ENCODE data around the gene CYP26A1. TPM values are rescaled to one million over a fixed set of nuclear protein-coding genes. Genes with fewer than 3 reads are reported as not detected.

The CYP26A1 gene
- total RNA-seq, 1 donor from 2014 or later = 0.13 TPM

DNA sequence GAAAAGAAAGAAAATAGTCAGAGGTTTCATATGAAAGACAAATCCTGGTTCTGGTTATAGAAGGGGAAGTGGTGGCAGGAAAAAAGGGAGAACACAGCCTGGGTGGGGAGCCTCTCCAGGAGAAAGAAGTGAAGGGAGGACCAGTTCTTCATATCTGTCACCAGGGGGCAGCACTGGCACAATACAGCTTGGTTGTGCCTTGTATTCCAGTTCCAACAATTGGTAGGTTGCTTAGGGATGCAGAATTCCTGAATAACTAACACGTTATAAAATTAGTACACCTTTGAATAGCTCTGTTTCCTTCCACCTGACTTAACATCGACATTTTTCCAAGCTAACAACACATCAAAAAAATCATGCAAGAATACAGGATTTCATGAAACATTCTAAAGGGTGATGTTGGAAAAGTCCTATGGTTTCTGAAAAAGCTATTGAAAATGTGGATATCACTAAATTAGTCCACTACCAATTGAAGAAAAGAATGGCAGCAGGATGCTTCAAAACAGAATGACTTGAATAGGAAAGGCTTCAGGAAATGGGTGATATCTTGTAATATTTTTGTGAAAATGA, 52.9 kb downstream of the CYP26A1 start:
- TF ChIP-seq, protein P1, sequence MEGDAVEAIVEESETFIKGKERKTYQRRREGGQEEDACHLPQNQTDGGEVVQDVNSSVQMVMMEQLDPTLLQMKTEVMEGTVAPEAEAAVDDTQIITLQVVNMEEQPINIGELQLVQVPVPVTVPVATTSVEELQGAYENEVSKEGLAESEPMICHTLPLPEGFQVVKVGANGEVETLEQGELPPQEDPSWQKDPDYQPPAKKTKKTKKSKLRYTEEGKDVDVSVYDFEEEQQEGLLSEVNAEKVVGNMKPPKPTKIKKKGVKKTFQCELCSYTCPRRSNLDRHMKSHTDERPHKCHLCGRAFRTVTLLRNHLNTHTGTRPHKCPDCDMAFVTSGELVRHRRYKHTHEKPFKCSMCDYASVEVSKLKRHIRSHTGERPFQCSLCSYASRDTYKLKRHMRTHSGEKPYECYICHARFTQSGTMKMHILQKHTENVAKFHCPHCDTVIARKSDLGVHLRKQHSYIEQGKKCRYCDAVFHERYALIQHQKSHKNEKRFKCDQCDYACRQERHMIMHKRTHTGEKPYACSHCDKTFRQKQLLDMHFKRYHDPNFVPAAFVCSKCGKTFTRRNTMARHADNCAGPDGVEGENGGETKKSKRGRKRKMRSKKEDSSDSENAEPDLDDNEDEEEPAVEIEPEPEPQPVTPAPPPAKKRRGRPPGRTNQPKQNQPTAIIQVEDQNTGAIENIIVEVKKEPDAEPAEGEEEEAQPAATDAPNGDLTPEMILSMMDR (IDR thresholded peaks at IDR 0.05) = no peak
- intact Hi-C loops (cut with micrococcal nuclease) = no loop called here
- ChIA-PET POLR2A (no interaction called here), CTCF (interaction anchor here (1.8 kb wide), 1 partner anchor 10 kb away, joined by 6 read pairs; no protein-coding TSS in a partner anchor)
- Mint-ChIP-seq H3K4me1 (peaks cover 33% of the 10 kb centered on the region), H3K36me3 (ENCODE audit: low read depth) (no peaks in the 10 kb centered on the region), H3K4me3 (no peak overlapping the region), H3K27ac (no peak overlapping the region), H3K9me3 (peaks cover 11% of the 10 kb centered on the region), H3K27me3 (peaks cover 5% of the 10 kb centered on the region)
- DNase-seq (no peak), ATAC-seq (ENCODE audit: low read depth) (no peak)

Other genes starting within 250 kb of the CYP26A1 start
- gene EXOC6, start 225.4 kb upstream of the CYP26A1 start, total RNA-seq = 15.3 and 17.3 TPM in 2 replicates
- 0.15 and 0.24 TPM in 2 replicates for gene CYP26C1, start 13.1 kb upstream of the CYP26A1 start, total RNA-seq

Data from activated B cell treated with CpG ODN at 0.5 μM for 24 hours (primary cell).